GM15510 (cell line): ENCODE data around the gene FGGY.

Source experiments
- POLR2A ChIP-seq: IDR thresholded peaks from 3 replicates; pipeline ENCODE4 v1.6.1; 2011; ENCODE audit warnings: borderline replicate concordance; ENCODE audit not compliant: insufficient read length; ENCODE audit errors: extremely low read depth

FGGY gene

GRCh38 chr1:59674595-59674994 is 377.7 kb downstream of the FGGY start:
- TF ChIP-seq POLR2A = no peak

DNA sequence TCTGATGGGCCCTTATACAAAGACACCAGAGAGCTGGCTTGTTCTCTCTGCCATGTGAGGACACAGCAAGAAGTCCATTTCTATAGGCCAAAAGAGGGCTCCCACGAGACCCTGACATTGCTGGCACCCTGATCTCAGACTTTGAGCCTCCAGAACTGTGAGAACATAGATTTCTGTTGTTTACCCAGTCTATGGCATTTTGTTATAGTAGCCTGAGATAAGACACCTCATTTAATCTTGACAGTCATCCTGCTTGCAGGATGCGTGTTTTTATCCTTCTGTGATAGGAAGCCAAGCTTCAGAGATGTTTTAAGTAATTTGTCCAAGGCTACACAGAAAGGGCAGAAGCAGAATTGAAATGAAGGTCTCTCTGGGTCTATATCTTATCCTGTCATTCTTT is 379.0 kb downstream of the FGGY start:
- TF ChIP-seq POLR2A = no peak

- TF ChIP-seq POLR2A = no peak
These were observed 381.1 kb downstream of the FGGY start for GRCh38 chr1:59678040-59678439.

DNA sequence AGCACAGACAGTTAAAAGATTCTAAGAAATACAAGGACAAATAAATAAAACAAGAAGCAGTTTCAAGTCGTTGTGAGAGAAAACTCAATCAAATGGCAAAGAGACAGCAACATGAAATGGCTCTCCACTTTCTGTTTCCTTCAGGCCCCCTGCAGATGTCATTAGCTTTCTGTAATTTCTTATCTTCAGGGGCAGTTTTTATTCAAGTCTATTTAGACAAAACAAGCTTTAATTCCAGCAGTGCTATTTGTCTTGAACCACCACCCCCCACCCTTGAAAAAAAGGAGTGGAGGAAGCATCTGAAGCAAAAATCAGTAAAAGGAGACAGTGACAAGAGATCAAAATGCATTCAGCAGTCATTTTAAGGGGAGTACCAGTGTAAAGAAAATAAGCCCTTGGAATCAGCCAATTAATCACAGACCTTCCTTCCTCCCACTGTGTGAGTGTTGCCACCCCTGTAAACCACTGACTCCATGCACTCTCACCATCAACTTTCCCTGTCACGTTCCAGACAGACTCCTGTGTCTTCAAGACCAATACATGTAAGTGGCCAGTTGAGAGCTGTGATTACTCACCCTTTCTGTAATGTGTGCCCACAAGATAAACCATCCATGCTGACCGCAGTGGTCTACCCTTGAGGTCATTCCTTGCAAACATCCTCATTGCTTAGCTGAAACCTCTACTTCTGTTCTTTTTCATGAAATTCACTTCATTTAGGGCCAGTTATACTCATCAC is 381.8 kb downstream of the FGGY start:
- no peak for TF ChIP-seq POLR2A

DNA sequence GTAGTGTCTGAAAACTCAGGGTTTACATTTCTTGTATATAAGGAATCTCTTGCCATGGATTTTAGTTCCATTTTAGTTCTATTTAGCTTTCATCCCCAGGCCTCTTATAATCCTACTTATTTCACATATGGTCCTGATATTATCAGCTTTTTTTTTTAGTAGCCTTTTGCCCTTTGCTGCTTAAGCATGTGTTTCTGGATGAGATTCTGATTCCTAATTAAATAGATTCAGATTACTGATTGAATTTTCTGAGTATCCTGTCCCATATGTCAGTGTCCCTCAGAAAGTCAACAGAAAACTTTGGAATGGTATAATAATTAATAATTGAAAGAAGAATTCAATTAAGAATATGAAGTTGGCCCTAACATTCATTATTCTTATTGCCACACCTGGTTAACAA is 383.1 kb downstream of the FGGY start:
- TF ChIP-seq POLR2A = no peak

- TF ChIP-seq POLR2A = no peak
These were observed 385.6 kb downstream of the FGGY start for GRCh38 chr1:59682396-59683080.

DNA sequence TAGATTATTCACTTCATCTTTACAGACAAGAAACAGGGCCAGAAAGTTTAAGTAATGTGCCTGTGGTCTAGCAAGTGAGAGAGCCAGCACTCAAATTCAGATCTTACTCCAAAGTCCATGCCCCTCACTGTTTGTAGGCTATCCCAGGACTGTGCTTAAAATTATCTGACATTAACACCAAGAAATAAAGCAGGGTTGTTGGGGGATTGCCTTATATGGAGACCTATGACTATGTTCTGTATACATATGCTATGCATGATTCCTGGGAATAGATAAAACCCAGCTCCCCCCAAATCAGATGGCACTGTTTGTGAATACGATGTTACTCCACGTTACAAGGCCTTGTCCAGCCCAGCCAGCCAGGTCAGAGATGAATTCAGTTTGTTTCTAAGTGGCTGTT is 386.3 kb downstream of the FGGY start:
- TF ChIP-seq POLR2A = no peak

DNA sequence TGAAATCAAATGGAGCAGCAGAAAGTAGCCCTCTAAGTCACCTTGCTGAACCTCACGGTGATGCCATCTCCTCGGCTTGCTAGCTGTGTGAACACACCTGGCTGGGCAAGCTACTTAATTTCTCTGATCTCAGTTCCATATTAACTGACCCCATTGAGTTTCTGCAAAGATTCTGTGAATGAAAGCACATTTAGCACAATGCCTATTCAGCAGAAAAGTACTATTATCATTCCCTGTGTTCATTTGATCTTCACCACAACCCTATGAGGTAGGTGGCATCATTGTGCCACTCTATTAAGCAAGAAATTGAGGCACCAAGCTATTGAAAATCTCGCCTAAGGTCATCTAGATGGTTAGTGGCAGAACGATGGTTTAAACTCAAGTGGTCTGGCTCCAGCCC is 387.8 kb downstream of the FGGY start:
- TF ChIP-seq POLR2A = no peak

DNA sequence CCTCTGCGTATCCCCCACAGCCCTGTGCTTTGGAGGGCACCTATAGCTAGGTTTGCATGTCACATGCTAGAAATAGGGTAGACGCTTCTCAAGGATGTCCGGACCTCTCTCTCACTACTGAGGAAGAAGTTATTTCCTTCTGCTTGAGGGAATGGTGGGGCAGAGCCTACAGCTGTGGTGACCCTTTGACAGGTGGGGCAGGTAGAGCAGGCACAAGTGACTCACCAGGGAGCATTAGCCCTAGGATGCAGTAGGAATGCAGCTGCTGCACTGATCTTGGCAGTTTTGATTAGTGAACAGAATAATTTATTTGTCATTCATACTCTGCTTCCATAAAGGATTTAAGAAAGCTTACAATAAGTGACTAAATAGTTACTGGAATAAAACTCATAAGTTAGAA is 388.2 kb downstream of the FGGY start:
- TF ChIP-seq POLR2A = no peak

DNA sequence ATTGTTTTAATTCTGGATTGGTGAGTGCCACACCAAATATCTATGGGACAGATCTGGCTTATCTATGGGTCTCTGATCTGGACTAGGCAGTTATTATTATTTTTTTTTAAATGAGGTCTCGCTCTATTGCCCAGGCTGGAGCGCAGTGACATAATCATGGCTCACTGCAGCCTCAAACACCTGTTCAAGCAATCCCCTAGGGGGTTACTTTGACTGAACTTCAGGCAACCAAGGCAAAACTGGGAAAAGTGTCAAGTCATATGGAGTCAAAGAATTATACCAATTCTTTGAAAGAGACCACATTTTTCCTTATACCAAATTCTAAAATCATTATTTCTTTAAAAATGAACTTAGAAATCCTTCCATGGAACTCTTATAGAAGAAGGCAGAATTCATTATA is 388.8 kb downstream of the FGGY start:
- TF ChIP-seq POLR2A = no peak

DNA sequence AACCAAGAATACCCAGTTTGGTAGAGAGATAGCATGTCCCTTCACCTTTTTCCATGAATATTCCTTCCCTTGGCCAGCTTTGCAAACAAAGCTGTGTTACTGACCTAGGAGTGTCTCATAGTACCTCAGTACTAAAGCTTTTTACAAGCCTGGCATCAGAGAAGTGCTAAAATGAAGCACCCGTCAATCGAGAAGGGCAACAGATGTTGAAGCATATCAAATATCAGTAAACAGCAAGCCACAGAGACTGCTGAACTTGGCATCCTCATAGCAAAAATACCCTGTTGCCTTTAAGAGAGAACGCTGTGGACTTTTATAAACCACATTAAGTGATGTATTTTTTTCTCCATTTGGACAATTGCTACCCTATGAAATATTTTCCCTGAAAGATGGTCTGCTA is 389.3 kb downstream of the FGGY start:
- no peak for TF ChIP-seq POLR2A

DNA sequence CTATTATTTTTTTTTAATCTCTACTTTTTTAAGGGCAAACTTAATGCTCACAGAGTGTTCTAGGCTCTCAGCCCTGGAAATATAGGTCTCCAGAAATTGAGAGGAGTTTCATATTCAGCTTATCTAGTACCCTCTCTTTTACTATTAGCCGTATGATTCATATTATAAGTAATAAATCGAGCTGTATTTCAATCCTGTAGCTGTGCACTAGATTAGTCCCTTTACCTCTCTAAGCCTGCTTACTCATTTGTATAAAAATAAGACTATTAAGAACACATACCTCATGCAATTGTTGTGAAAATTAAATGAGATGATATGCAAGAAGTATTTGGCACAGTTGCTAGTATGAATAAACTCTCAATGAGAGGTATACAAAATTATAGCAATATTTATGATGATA is 389.7 kb downstream of the FGGY start:
- no peak for TF ChIP-seq POLR2A

DNA sequence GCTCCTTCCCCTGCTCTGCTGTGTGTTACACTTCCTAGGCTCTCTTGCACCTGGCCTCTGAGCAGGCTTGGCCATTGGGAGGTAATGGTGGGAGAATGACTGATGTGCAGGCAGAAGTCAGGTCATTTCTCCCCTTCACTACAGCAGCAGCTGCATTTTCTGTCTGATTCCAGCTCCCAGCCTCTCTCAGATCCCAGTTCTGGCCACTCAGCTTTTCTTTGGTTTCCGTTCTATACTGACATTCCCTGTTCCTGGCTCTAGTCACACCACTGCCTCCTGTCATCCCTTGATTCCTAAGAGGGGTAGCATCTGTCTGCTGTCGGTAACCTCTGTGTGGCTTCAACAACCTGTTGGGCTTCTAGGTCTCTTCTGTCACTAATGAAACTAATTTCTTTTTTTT is 390.2 kb downstream of the FGGY start:
- TF ChIP-seq POLR2A = no peak

DNA sequence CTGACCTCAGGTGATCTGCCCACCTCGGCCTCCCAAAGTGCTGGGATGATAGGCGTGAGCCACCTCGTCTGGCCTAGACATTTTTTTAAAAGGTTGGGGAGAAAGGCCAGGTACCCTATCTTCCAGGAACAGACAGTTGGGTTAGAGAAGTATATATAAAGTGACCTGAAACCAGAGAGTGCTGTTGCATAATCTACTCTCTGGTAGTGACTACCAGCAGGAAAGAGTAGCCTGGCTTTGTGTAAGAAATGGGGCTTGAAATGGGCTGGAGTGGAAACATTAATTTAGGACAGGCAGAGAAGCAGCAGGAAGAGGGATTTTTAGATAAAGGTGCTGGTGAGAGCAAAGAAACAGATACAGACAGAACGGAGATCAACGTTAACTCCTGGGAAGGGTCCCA is 392.1 kb downstream of the FGGY start:
- TF ChIP-seq POLR2A = no peak

DNA sequence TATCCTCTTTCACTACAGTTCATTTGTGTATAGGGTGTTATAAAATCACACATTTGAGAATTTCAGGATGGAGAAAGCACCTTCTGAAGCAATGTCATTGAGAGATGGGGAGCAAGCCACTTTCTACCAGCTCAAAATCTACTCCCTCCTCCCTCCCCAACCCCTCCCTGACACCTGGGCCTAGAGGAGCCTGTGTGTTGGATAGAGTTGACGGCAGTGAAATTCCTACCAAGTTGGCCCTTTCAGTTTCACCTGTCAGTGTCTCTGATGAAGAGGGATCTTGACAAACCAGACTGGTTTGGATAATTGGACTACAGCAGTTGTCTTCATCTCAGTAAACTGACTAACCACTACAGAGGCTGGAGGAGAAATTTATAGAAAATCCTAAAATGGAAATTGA is 392.8 kb downstream of the FGGY start:
- TF ChIP-seq POLR2A = no peak

- no peak for TF ChIP-seq POLR2A
These were observed 393.5 kb downstream of the FGGY start for GRCh38 chr1:59690171-59690930.

DNA sequence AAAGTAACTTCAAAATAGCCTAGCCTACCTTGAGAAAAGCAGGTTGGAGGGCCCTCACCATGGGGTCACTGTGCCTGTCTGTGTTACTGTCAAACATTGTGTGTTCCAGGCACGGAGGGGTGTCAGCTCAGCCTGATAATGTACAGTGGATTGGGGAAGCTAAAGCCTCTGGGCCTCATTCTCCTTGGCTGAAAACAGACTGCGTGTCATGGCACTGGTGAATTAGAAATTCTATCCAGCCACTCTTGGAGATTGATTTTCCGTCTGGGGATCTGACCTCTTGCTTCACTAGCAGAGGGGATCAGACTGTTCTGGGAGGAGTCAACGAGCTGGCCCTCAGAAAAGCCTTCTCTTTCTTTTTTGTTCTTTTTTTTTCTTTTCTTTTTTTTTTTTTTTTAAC is 394.4 kb downstream of the FGGY start:
- no peak for TF ChIP-seq POLR2A

DNA sequence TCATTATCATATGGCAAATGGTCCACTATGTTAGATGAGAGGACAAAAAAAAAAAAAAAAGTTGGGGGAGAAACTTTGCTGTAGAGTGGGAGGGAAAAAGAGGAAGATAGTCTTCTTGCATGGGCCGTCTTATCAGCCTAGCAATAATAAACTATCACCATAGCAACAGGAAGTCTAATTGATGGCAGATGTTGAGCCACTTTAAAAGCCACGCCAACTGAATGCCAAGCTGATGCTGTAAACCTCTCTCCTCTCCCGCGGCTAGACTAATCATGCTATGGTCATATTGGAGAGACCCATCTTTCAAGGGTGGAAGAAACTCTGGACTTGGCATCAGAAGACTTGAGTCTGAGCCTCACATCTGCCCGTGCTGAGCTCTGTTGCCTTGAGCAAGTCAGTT is 395.7 kb downstream of the FGGY start:
- TF ChIP-seq POLR2A = no peak
